AG04450 (cell line): ENCODE results near the gene BCL10. TPM values are rescaled to one million over a fixed set of nuclear protein-coding genes. Genes with fewer than 3 reads are reported as not detected.

Source experiments
- CTCF ChIA-PET: fragments of 300-600, 350-600 bp; formaldehyde crosslinking; extraction: SDS; loops from one replicate; lab custom pipeline; 2022; ENCODE audit warnings: antibody characterized with exemption, inconsistent platforms; lab: Charles Lee
- POLR2A ChIA-PET: fragments of 350-600 bp; formaldehyde crosslinking; extraction: SDS; loops from one replicate; lab custom pipeline; 2021; ENCODE audit warnings: antibody characterized with exemption, inconsistent platforms; lab: Yijun Ruan, JAX
- DNase-seq: peaks from one replicate; pipeline ENCODE4 v3.0.0-alpha.2; 2011; ENCODE audit warnings: low read depth, low spot score
- H3K27ac ChIP-seq: one replicate; pipeline ENCODE4 v1.5.1; 2012; ENCODE audit warnings: low read depth, low read length, control low read depth
- H3K27me3 ChIP-seq: one replicate; pipeline ENCODE4 v1.6.0; 2012; ENCODE audit warnings: low read length; ENCODE audit not compliant: control insufficient read depth, insufficient read depth
- H3K4me3 ChIP-seq: 2 replicates; pipeline ENCODE4 v1.5.1; 2011; ENCODE audit warnings: mild to moderate bottlenecking, low read depth, low read length, control low read depth
- H3K9me3 ChIP-seq: 2 replicates; pipeline ENCODE4 v1.5.1; 2012; ENCODE audit warnings: low read length; ENCODE audit not compliant: control insufficient read depth, insufficient read depth
- polyA plus RNA-seq: library from polyadenylated mRNA; depleted of rRNA; stranded (reverse); fragments of >200 nt; gene quantifications from 2 replicates; pipeline ENCODE4 v1.2.3, GENCODE V29; 2011
- TF ChIP-seq, protein P1 (sequence below): IDR thresholded peaks from 2 replicates; pipeline ENCODE4 v1.5.1; 2011; ENCODE audit warnings: low read depth, low read length, control low read depth, inconsistent platforms

The BCL10 gene
- polyA plus RNA-seq, 1 experiment = 19.4 TPM

DNA sequence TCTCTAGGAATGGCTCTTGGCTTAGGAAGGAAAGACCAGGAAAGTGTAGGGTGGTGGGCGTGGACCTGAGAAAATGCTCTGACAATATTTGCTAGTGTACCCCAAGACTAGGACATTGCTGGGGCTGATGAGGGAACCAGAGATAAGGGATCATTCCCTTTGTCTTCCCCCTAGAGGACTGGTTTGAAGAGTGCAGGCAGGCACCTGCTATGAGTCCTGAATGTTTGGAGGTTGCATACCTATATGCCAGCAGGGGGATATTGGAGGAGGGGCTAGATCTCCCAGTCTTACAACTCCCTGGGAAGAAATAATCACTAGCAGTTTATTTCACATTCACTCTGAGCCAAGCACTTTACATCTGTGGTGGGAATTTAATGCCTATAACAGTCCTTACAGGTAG lies 6.0 kb upstream of the BCL10 start:
- ChIA-PET CTCF (interaction anchor here (0.5 kb wide), 1 partner anchor 410 kb away, joined by 3 read pairs; no protein-coding TSS in a partner anchor), POLR2A (no interaction called here)
- peaks cover 16% of the 10 kb centered on the region for H3K9me3 ChIP-seq
- TF ChIP-seq, protein P1, sequence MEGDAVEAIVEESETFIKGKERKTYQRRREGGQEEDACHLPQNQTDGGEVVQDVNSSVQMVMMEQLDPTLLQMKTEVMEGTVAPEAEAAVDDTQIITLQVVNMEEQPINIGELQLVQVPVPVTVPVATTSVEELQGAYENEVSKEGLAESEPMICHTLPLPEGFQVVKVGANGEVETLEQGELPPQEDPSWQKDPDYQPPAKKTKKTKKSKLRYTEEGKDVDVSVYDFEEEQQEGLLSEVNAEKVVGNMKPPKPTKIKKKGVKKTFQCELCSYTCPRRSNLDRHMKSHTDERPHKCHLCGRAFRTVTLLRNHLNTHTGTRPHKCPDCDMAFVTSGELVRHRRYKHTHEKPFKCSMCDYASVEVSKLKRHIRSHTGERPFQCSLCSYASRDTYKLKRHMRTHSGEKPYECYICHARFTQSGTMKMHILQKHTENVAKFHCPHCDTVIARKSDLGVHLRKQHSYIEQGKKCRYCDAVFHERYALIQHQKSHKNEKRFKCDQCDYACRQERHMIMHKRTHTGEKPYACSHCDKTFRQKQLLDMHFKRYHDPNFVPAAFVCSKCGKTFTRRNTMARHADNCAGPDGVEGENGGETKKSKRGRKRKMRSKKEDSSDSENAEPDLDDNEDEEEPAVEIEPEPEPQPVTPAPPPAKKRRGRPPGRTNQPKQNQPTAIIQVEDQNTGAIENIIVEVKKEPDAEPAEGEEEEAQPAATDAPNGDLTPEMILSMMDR = peak; percentile 29; the same call in 1 of the 2 replicates
- H3K27ac ChIP-seq = no peak overlapping the region
- H3K4me3 ChIP-seq = no peak overlapping the region
- no peaks in the 10 kb centered on the region for H3K27me3 ChIP-seq
- no peak for DNase-seq

GRCh38 chr1:85280636-85281035 lies 4.2 kb upstream of the BCL10 start:
- TF ChIP-seq, protein P1 = no peak
- H3K27ac ChIP-seq = no peak overlapping the region
- H3K4me3 ChIP-seq = no peak overlapping the region
- H3K9me3 ChIP-seq = peaks cover 16% of the 10 kb centered on the region
- no peaks in the 10 kb centered on the region for H3K27me3 ChIP-seq
- no peak for DNase-seq
- ChIA-PET CTCF (interaction anchor here (0.7 to 0.8 kb wide), 2 partner anchors 21 to 26 kb away, joined by 3 to 4 read pairs; no protein-coding TSS in a partner anchor), POLR2A (no interaction called here)

DNA sequence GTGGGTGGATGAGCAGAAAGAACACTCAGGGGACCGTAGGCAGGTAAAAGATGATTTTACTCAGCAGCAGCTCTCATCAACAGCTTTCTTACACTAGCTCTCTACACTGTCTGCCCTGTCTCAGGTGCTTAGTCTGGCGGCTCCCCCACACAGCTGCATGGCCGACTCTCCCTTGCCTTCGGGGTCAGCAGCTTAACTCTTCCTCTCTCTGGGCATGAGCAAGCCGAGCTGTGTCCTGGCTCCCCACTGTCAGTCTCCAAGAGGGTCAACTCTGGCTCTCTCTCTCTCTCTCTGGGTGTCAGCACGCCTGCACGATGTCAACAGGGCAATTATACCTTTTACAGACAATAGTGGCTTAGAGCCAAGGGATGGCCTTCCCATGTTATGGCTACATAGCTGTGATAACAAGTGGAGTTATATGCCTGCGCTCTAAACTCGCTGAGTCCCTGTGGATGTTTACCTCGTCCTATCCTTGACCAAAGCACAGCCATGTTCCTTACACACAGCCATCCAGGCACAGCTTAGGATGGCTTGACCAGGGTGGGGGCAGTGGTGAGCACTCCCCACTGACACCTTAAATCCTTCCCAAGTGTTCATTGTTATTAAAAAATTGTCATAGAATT lies 3.1 kb upstream of the BCL10 start:
- TF ChIP-seq, protein P1 = no peak
- no peak for DNase-seq
- ChIA-PET CTCF (interaction anchor here (1.4 kb wide), 1 partner anchor 20 kb away, joined by 3 read pairs; the partner anchor contains the start of gene C1orf52), POLR2A (no interaction called here)
- Histone ChIP-seq H3K27me3 (no peaks in the 10 kb centered on the region), H3K27ac (peak overlapping the region; percentile 88), H3K9me3 (peaks cover 11% of the 10 kb centered on the region), H3K4me3 (peak overlapping the region; percentile 52; the same call in 1 of the 2 replicates)

GRCh38 chr1:85278853-85279314 lies 2.5 kb upstream of the BCL10 start:
- ChIA-PET CTCF (interaction anchor here (1.4 kb wide), 1 partner anchor 19 kb away, joined by 3 read pairs; the partner anchor contains the start of gene C1orf52), POLR2A (no interaction called here)
- H3K27ac ChIP-seq = peak overlapping the region; percentile 88
- DNase-seq = peak; percentile 78
- H3K27me3 ChIP-seq = no peaks in the 10 kb centered on the region
- H3K9me3 ChIP-seq = peaks cover 5% of the 10 kb centered on the region
- H3K4me3 ChIP-seq = peak overlapping the region; percentile 52
- TF ChIP-seq, protein P1 = no peak

DNA sequence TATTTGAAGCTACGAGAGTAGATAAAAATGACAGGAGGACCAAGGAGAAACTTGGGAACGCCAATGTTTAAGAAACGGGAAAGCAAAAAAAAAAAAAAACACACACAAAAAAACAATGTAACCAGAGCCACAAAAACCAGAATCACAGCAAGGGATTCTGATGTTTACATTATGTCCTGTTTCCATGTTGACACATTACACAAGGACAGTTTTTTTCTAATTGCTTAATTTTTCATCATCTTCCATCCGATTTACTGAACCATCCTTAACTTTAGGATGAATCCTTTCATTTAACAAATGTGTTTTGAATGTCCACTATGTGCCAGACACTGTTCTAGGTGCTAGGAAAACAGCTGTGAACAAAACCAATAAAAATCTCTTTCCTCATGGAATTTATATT lies 1.4 kb upstream of the BCL10 start:
- TF ChIP-seq, protein P1 = no peak
- Histone ChIP-seq H3K27me3 (no peaks in the 10 kb centered on the region), H3K4me3 (no peak overlapping the region), H3K9me3 (no peaks in the 10 kb centered on the region; the same call in 1 of the 2 replicates), H3K27ac (no peak overlapping the region)
- CTCF ChIA-PET = interaction anchor here (0.6 to 8.3 kb wide), 3 partner anchors 18 to 118 kb away, joined by 4 to 100 read pairs (median 4); partner anchors contain the start of gene C1orf52
- no peak for DNase-seq
- POLR2A ChIA-PET = interaction anchor here (2.5 kb wide), 1 partner anchor 19 kb away, joined by 11 read pairs; no protein-coding TSS in a partner anchor
